Ecto neural progenitor cell (in vitro differentiated cells): ENCODE results near the gene KIDINS220.

Experiments used
- DNase-seq: peaks from one replicate; pipeline ENCODE4 v3.0.0-alpha.2; 2018; ENCODE audit warnings: low spot score

Gene KIDINS220

DNA sequence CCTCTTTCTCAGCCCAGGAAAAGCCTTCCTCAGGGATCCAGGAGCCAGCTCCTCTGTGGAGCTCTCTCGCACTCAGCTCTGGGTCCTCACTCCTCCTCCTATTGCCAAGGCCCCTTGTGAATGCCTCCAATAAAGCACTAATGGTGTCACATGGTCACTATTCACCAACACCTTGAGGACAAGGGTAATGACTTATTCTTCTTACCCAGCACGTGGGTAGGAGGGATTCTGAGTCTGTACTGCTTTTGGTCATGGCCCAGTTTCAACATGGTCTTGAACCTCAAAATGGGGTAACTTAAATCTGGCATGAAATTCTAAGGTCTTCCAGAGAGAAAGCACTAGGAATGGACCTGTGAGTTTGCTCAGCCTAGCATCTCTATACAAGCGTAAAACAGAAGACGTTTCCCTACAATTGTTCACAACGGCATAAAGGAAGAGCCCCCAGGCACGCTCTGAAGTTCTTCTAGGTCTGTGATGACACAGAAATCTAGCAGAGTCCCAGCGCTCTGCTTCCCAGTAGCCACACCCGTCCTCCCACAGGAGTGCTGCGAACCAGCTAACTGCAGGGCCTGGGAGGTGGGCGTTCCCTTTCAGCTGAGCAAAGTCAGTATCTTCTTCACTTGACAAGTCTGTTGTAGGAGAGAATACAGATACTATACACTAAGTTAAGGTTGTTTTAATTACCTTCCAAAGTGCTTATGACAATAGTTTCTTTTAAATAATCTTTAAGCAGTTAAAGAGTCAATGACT, 14.6 kb upstream of the KIDINS220 start:
- no peak for DNase-seq

DNA sequence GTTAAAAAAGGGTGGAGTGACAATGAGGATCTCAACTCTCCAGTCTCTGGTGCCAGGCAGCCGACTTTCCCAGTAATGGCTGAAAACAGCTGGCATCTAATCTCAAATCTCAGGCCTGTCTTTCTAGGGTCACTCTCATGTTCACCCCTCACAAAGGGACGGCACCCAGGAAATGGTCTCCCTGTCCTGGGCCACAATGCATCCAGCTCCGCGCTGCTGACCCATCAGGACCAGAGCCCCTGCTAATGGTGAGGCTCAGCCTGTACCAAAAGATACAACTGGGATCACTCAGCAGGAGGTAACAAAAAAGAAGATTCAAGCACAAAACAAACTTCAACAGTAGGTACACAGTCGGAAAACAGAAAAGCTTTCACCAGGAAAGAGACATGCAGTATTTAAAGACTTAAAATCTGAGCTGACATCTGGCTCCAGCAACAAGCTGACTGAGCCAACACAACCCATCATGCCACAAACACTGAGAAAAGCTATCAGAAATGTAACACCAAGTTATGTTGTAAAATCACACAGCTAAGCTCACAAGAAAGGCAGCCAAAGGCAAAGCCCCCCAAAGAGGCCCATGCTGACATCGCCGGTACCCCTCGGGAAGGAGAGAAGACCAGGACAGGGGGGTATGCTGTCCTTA, 13.6 kb upstream of the KIDINS220 start:
- no peak for DNase-seq

DNA sequence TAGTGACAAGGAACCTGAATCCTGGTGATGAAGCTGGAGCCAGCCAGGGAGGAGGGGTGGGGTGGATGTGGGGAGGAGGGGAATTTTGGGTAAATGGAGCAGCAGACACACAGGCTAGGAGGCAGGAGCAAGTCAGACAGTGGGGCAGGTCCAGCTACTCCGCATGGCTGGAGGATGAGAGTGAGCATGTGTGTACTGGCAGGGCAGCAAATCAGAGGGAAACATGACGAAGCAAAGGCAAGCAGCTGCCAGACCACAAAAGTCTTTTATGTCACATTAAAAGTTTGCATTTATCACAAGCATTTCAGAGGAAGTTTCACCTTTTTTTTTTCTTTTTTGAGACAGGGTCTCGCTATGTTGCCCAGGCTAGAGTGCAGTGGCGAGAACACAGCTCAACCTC, 11.9 kb upstream of the KIDINS220 start:
- no peak for DNase-seq

DNA sequence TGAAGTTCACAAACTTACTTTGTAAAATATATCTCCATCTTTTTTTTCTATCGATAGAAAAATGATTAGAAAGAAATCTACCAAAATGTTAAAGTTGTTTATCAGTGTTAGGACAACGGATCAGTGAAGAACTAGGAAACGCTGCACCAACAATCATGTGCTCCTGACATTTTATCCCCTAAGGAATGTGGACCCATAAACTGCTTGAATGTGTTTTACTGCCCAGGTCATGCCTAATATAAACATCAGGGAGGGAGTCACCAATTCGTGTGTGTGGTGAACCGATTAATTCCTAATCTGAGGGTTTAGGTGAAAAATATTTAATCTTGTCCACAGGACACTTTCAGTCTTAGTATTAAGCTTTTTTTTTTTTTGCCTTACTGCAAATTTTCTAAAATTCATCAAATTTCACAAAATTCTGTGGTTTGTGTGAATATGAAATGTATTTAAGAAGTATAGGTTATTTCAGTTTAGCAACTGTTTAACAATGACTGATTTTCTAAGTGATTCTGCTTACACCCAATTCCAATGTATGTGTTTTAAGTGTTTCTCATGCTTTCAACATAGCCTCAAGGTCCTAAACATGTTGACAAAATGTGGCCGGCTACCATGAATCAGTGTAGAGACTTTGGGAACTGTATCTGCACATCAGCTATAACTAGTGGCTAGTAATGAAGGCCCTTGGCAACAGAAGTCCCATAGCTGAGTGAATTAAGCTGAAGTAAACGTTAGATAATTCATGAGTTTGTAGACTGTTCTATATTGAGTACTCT, 11.1 kb upstream of the KIDINS220 start:
- DNase-seq, result no peak

DNA sequence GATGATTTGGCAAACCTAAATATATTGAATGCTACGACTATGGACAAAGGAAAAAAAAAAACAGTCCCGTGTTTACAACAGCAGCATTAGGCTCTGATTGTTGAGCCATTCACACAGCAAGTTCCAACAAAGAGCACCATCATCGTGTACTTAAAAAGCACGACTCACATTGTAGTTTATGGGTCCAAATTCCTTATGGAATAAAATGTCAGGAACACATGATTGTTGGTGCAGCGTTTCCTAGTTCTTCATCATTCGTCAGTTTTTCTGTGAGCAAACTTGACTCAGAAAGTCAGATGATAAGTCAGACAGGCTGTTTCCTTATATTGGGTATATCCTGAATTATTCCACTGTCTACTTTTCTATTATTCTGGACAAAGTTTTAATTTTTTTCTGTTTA, 10.0 kb upstream of the KIDINS220 start:
- no peak for DNase-seq

DNA sequence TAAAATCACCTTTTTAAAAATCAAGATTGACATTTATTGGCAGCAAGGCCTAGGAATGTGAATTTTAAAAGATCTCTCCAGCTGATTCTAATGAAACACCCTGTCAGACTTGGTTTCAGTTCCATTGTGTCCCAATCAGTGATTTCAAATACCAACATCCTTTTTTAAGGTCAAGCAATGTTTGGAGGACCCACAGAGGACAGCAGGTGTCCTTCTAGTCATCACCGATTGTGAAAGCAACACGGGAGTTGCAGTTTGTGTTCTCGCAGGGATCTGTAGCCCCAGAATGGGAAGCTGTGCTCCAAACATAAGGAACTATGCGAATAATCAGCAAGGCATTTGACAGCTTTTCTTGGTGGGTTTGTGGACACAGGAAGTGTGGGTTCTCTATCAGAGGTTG, 4.5 kb upstream of the KIDINS220 start:
- DNase-seq, result no peak

DNA sequence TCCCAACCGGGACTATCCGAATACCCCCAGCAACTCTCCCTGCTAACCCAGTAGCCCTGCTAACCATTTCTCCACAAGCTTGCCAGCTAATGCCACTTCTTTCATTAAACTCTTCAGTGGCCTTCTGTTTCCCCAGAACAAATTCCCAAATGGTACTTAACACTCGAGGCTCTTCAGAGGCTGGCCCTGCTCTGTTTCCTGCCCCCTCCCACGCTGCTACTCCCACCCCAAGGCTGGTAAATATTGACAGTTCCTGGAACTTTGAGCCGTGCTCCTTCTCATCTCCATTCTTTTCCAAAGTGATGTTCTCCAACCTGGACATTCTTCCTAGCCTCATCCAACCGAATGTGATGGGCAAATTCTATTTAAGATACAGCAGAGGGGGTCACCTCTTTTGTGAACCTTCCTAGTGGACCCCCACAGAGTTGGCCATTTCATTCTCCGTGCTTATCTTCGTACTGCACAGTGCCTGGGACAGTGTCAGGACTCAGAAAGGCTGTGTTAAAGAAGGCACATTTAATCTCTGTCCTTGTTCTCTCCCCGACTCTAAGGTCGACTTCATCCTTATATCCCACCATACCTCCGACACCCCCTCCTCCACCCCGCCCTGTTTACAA, 3.2 kb upstream of the KIDINS220 start:
- no peak for DNase-seq

DNA sequence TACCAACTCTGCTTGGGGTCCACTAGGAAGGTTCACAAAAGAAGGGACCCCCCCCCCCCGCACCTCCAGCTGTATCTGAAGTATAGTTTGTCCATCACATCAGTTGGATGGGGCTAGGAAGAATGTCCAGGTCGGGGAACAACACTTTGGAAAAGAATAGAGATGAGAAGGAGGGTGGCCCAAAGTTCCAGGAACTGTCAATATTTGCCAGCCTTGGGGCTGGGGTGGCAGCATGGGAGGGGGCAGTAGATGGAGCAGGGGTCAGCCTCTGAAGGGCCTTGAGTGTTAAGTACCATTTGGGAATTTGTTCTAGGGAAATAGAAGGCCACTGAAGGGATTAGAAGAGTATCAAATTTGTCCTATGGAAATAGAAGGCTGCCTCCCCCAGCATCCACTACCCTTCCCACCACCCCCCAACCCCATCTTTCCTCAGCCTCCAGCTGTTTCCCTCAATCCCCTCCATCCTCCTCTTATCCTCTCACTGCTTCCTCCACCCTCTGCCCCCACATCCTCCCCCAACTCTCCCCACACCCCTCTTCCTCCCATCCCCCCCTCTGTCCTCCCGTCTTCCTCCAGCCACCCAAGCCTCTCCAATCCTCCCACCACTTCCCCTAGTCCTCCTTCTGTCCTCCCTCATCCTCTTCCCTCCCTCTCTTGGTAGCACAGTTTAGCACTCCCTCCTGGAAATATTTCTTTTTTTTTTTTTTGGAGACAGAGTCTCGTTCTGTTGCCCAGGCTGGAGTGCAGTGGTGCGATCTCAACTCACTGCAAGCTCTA, 2.0 kb upstream of the KIDINS220 start:
- DNase-seq, result no peak

DNA sequence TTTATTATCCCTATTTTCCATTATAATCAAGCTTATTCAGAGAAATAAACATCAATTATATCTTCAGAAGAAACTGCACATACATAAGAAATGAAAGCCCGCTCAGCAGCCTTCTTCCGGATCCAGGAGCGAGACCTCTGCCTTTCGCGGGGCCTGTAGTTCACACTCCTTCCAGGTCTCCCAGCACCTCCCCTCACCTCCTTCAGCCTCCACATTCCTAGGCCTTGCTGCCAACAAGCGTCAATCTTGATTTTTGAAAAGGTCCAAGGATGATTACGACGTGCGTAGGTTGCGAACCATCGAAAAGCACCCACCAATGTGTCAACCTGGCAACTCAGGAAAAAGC, 355 bp upstream of the KIDINS220 start:
- DNase-seq, result no peak

DNA sequence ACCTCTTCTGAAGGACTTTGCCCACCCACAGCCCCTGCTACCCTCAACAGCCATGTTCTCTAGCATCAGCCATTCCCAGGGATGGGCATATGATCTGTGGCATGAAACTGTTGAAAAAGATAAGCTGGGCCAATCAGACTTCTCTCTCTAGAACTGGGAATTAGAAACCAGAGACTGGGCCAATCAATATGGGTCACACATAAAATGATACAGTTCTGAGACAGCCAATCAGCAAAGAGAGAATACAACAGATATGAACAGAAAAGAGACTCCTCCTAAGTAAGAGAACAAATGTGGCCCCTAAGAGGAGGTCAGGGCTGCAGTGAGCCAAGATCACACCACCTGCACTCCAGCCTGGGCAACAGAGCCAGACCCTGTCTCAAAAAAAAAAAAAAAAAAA, 2.1 kb downstream of the KIDINS220 start:
- DNase-seq, result no peak

DNA sequence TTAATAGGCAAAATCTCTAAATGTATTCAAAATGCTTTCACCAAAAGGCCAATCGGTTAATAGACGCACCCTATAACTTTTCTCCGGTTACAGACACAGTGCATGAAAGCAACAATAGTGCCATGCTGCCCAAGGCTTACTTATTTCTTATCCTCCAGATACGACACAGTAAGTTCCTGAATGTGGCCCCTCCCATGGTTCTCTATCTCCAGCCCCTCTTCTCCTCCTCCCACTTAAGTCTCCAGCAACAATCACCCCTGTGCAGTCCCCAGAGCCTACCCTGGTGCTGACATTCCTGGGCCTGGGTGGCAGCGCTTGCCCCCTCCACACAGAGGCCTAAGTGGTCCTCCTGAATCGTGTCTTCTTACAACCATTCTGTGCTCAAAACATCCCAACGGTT, 3.6 kb downstream of the KIDINS220 start:
- DNase-seq, result no peak

DNA sequence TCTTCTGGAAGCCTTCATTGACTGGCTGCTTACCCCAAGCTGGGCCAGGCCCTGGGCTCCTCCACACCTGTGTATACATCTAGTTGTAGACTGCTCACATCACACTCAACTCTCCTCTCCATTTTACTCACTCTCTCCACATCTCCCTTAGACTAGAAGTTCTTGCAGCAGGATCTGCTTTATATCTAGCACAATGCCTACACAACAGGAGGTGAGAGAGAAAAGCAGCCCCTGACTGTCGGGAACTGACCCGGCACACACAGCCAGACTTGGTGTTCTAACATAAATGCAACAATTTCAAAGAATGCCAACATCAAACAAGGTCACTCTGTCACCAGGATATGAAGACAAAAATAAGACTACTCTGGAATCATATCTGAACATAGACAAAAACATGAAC, 5.9 kb downstream of the KIDINS220 start:
- no peak for DNase-seq

DNA sequence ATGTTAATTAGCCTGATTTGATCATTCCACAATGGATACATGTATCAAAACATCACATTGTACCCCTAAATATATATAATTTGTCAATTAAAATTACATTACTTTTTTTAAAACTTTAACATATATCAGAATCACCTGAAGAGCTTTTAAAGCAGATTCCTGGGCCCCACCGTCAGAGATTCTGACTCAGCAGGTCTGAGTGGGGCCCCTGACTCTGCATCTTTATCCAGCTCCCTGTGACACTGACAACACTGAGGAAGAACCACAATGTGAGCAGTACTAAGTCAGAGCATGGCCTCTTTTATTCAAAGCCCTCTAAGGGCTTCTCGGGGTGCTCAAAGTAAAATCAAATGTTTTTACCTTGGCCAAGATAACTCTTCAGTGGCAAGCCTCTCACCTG, 9.7 kb downstream of the KIDINS220 start:
- no peak for DNase-seq

DNA sequence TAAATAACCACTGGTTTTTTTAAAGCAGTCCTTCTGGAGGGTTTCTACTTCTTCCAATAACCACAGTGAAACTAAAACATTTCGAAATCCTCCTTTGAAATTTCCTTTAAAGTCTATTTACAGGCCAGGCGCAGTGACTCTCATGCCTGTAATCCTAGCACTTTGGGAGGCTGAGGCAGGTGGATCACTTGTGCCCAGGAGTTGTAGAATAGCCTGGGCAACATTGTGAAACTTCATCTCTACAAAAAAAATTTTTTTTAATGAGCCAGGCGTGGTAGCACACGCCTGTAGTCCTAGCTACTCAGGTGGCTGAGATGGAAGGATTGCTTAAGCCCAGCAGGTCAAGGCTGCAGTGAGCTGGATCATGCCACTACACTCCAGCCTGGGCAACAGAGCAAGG, 15.2 kb downstream of the KIDINS220 start:
- DNase-seq, result no peak

DNA sequence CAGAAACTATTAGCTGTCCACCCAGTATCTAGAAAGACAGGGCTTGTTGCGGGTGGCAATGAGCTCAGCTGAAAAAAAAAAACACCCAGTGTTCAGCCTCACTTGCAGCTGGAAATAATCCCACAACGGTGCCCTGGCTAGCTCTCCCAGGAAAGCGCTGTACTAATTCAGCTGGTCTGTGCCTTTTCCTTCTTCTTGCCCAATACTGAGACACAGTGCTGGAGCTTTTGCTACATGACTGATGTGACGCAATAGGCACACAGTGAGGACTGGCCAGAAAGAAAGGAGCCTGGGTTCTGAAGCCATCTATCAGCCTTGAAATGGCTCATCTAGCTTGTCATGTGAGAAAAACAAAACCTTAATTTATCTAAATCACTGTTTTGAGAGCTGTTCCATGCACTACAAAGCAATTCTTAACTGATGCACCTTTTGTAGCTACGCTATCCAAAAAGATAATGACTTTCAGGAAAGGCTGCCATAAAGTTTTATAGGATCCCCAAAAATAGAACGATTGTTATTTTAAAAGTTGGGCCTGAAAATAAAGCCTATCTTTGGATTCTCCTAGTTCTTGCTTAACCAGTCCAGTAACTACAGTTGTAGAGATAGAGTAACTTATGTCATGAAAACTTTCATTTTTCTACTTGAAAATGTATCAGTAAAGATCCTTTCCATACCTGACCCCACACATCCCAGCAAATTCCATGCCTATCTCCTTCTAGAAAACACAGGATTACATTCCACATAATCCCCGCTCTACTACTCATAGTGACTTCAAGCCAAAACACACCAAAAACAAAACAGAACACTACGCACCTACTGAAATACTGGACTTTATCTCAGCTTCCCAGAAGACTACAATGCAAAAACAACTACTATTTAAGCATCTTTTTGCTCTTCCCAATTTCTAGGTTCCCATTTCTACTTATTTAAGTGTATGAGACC, 15.9 kb downstream of the KIDINS220 start:
- DNase-seq, result no peak

DNA sequence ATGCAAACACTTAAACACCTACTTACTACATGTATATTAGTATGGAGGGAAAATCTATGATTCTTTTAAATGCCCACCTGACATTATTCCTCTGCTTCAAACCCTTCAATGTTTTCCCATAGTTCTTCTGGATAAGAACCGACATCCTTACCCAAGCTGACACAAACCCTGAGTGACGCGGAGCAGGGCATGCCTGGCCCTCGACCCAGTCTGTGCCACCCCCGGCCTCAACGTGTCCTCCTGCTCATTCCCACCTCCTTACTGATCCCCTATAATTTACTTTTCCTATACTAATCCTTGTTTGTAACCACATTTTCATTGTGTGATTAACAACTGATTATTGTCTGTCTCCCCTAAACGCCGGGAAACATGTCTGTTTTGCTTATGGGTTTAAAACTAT, 17.5 kb downstream of the KIDINS220 start:
- DNase-seq, result no peak

DNA sequence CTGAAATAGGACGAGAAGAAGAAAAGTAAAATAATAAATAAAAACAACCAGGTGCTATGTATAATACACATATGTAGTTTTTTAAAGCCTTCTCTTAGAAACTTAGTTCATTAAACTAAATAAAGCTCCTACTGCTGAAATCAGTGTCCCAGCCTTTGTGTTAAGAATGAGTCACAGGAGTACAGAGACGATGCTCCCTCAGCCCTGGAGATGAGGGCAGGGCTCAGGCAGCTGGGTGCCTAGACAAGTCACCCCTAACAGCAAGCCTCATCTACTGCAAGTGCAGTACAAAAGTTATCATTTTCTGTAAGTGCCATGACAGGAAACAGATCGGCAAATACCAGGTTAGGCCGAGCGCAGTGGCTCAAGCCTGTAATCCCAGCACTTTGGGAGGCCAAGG, 18.2 kb downstream of the KIDINS220 start:
- DNase-seq, result no peak

DNA sequence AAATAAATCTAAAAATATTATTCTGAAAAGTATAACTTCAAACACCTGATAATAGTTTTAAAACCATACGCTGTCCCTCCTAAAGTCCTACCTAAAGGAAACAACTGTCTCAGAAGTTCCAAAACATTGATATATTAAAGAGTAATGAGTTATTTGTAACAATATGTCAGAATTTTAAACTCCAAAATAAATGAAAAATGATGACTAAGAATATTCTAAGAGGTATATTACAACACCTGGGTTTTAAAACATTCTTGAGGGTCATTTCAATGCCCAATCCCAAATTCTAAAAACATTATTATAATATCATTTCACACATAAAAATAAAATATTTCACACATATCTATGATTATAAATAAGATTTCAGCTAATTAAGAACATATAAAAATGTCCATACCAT, 20.2 kb downstream of the KIDINS220 start:
- no peak for DNase-seq

DNA sequence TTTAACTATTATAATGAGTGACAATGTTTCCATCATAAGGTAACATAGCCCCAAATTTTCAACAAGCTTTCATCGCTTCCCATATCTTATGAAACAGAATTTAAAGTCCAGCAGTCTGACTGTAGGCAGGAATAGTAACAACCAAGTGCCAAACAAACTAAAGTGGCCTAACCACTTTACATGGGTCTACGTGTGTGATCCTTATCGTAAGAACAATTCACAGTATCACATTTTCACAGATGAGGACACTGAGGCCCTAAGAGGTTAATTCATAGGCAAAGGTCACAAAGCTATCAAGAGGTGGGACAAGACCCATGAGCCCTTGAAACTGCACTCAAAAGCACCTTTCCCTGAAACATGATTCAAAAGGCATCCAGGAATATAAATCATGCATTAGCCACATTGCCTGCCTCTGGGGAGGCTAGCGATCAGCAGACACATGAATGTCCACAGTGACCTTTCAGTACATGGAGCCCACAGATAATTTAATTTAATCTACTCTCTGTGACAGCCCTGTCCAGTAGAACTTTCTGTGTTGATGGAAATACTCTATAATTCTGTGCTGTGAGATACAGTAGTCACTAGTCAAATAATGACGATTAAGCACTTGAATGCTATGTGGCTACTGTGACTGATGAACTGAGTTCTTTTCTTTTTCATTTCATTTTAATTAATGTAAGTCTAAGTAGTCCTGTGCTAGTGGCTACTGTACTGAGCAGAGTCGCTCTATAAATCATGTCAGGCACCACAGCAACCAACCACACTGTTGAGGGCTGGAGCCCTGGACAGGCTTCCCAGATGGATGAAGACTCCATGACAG, 30.3 kb downstream of the KIDINS220 start:
- no peak for DNase-seq
